Esophagus squamous epithelium (tissue), 4 donors: ENCODE results near the gene EVA1C.

Experiments used
- CTCF ChIP-seq, 6 experiments: fragments of 450-650 bp in 4 of 6; fragments of 200-600 bp in 2 of 6; sonication (generic) in 2 of 6; IDR thresholded peaks; one replicate each; pipeline ENCODE4 v1.5.1; 2016 to 2019; ENCODE audit warnings: antibody characterized with exemption in 6 of 6, mild to moderate bottlenecking in 4 of 6, moderate library complexity in 4 of 6
- POLR2A ChIP-seq, 4 donors: fragments of 450-650 bp; IDR thresholded peaks; one replicate each; pipeline ENCODE4 v1.6.1; 2017; ENCODE audit warnings: antibody characterized with exemption in 4 of 4, mild to moderate bottlenecking in 4 of 4, moderate library complexity in 3 of 4

DNA sequence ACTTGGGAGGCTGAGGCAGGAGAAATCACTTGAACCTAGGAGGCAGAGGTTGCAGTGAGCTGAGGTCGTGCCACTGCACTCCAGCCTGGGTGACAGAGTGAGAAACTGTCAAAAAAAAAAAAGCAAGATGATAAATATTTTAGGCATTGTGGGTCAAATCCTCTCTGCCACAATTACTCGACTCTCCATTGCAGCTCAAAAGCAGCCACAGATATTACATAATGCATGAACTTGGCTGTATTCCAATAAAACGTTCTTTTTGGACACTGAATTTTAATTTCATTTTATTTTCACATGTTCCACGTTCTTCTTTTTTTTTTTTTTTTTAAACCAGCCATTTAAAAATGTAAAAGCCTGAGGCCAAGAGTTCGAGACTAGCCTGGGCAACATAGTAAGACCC lies 103.4 kb downstream of the EVA1C start:
- no peak for TF ChIP-seq CTCF (IDR thresholded peaks at IDR 0.05)
- no peak for TF ChIP-seq POLR2A (IDR thresholded peaks at IDR 0.05)
